Panc1 (cell line): ENCODE measurements around the gene OR2T4. TPM values are rescaled to one million over a fixed set of nuclear protein-coding genes. Genes with fewer than 3 reads are reported as not detected.

ENCODE experiments used
- ATAC-seq: fragments of 200-7000 bp; cut with Tn5 transposase; 2 replicates; pipeline ENCODE4 v1.9.1; 2020; ENCODE audit warnings: mild to moderate bottlenecking, moderate library complexity
- BruUV-seq: library from RNA; stranded (reverse); fragments of 400-500 nt; replicated peaks from 2 replicates; lab custom pipeline; 2021; lab: Mats Ljungman, UMichigan
- CTCF ChIA-PET: fragments of 300-600 bp; sonication (Branson Sonifier 250); formaldehyde crosslinking; loops from one replicate; lab custom pipeline; 2022; ENCODE audit warnings: antibody characterized with exemption; lab: Charles Lee
- POLR2A ChIA-PET: fragments of 300-600 bp; sonication (Branson Sonifier 250); formaldehyde crosslinking; loops from one replicate; lab custom pipeline; 2022; ENCODE audit warnings: antibody characterized with exemption; lab: Charles Lee
- DNase-seq: peaks from one replicate; pipeline ENCODE4 v3.0.0-alpha.2; 2010; ENCODE audit warnings: low read depth, low spot score
- H3K27ac ChIP-seq: 2 replicates; pipeline ENCODE4 v1.5.1; 2011; ENCODE audit warnings: mild to moderate bottlenecking, low read length, inconsistent platforms
- H3K27me3 ChIP-seq: fragments of 200-500 bp; sonication (Bioruptor generic); 2 replicates; pipeline ENCODE4 v1.6.0; 2014; ENCODE audit warnings: low read length, inconsistent platforms; ENCODE audit not compliant: control insufficient read depth, insufficient read depth
- H3K36me3 ChIP-seq: fragments of 200-500 bp; sonication (Bioruptor generic); 2 replicates; pipeline ENCODE4 v1.5.1; 2014; ENCODE audit warnings: inconsistent platforms, mild to moderate bottlenecking, low read length, moderate library complexity; ENCODE audit not compliant: control insufficient read depth, insufficient read depth
- H3K4me1 ChIP-seq: 2 replicates; pipeline ENCODE4 v1.5.1; 2011; ENCODE audit warnings: inconsistent platforms, mild to moderate bottlenecking, low read length, moderate library complexity; ENCODE audit not compliant: control insufficient read depth, insufficient read depth
- H3K4me3 ChIP-seq, 2 experiments: 2 replicates each; pipeline ENCODE4 v1.5.1; 2011 to 2012; ENCODE audit warnings: low read depth in 2 of 2, low read length in 2 of 2, mild to moderate bottlenecking in 2 of 2, inconsistent platforms in 1 of 2, moderate library complexity in 1 of 2
- H3K9me3 ChIP-seq: fragments of 200-500 bp; sonication (Bioruptor generic); 2 replicates; pipeline ENCODE4 v1.5.1; 2014; ENCODE audit warnings: low read depth, mild to moderate bottlenecking, inconsistent platforms, low read length, moderate library complexity; ENCODE audit not compliant: control insufficient read depth, insufficient read depth
- POLR2AphosphoS5 ChIP-seq: IDR thresholded peaks from 2 replicates; pipeline ENCODE4 v1.6.1; 2012; ENCODE audit warnings: mild to moderate bottlenecking, low read depth, low read length, moderate library complexity
- REST ChIP-seq, 2 experiments: IDR thresholded peaks; 2 replicates each; pipeline ENCODE4 v1.6.1; 2011 to 2012; ENCODE audit warnings: low read depth in 2 of 2, control low read depth in 1 of 2, low read length in 1 of 2, mild to moderate bottlenecking in 1 of 2, moderate library complexity in 1 of 2; ENCODE audit not compliant: insufficient read depth in 1 of 2
- SIN3A ChIP-seq: IDR thresholded peaks from 2 replicates; pipeline ENCODE4 v1.6.1; 2012; ENCODE audit warnings: low read depth, mild to moderate bottlenecking, low read length, moderate library complexity, borderline replicate concordance; ENCODE audit not compliant: insufficient read depth
- TCF7L2 ChIP-seq: IDR thresholded peaks from 2 replicates; pipeline ENCODE4 v1.6.1; 2011; ENCODE audit warnings: mild to moderate bottlenecking, low read depth, low read length, inconsistent platforms
- in situ Hi-C: cut with HindIII; loops from 2 replicates; pipeline ENCODE4 v1.10.0; 2016; ENCODE audit warnings: low sequenced_read_pairs, low pct_unique_long_range_greater_than_20kb
- intact Hi-C: fragments of 100-400 bp; cut with micrococcal nuclease; formaldehyde crosslinking; loops from one replicate; pipeline ENCODE4 v1.10.0; 2022; ENCODE audit not compliant: unreplicated experiment
- total RNA-seq: library from RNA; stranded (reverse); gene quantifications from one replicate; pipeline ENCODE4 v1.2.1, GENCODE V29; 2021; ENCODE audit not compliant: unreplicated experiment
- TF ChIP-seq, protein P1 (sequence below): fragments of 450-650 bp; IDR thresholded peaks from 2 replicates; pipeline ENCODE4 v1.5.1; 2017; ENCODE audit warnings: mild to moderate bottlenecking

The OR2T4 gene
- total RNA-seq, 1 experiment from 2014 or later = not detected

DNA sequence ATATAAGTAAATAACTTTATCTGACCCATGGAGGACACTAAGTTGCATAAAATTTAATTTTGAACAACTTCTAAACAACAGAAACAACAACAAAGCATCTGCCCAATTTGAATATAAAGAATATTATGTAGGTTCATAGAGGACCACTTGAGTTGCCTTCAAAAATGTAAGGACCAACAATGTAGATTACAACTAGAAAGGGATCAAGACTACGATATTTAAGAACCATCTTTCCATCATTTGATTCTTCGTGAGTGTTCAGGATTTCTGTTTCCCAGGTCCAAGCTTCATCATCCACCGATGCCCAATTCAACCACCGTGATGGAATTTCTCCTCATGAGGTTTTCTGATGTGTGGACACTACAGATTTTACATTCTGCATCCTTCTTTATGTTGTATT lies 13.0 kb upstream of the OR2T4 start, which contains the start of gene OR14C36:
TSS of gene OR14C36 (plus strand) at position 301 of the 400 bp plus-strand sequence. CDS start at position 301, 0 bp downstream.
- no peak for DNase-seq
- BruUV-seq = no TSS peak
- Histone ChIP-seq H3K4me3 (no peak within 1 kb of the TSS), H3K36me3 (no peaks in the 10 kb centered on the region), H3K27me3 (no peaks in the 10 kb centered on the region), H3K9me3 (no peaks in the 10 kb centered on the region), H3K4me1 (no peaks in the 10 kb centered on the region), H3K27ac (no peak within 1 kb of the TSS)
- POLR2A ChIA-PET = no interaction called here
- TF ChIP-seq, protein P1, sequence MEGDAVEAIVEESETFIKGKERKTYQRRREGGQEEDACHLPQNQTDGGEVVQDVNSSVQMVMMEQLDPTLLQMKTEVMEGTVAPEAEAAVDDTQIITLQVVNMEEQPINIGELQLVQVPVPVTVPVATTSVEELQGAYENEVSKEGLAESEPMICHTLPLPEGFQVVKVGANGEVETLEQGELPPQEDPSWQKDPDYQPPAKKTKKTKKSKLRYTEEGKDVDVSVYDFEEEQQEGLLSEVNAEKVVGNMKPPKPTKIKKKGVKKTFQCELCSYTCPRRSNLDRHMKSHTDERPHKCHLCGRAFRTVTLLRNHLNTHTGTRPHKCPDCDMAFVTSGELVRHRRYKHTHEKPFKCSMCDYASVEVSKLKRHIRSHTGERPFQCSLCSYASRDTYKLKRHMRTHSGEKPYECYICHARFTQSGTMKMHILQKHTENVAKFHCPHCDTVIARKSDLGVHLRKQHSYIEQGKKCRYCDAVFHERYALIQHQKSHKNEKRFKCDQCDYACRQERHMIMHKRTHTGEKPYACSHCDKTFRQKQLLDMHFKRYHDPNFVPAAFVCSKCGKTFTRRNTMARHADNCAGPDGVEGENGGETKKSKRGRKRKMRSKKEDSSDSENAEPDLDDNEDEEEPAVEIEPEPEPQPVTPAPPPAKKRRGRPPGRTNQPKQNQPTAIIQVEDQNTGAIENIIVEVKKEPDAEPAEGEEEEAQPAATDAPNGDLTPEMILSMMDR = no peak
- no peak for TF ChIP-seq REST (IDR thresholded peaks at IDR 0.05; ENCODE audit: insufficient read depth in 1 of 2, low read depth in 2 of 2, low read length in 1 of 2)
- TF ChIP-seq TCF7L2 = no peak
- TF ChIP-seq POLR2AphosphoS5 = no peak
- no peak for TF ChIP-seq SIN3A
- ATAC-seq = no peak
- in situ Hi-C loops = no loop called here
- CTCF ChIA-PET = no interaction called here
- intact Hi-C loops = no loop called here

- POLR2A ChIA-PET = no interaction called here
Measured at GRCh38 chr1:248359415-248359814, 2.0 kb upstream of the OR2T4 start.

More at GRCh38 chr1:248359415-248359814, 2.0 kb upstream of the OR2T4 start:
- no peak overlapping the region for H3K27ac ChIP-seq
- in situ Hi-C loops (no loop called here), intact Hi-C loops (no loop called here)
- no peaks in the 10 kb centered on the region for H3K9me3 ChIP-seq
- H3K36me3 ChIP-seq = no peaks in the 10 kb centered on the region
- DNase-seq = no peak
- no peaks in the 10 kb centered on the region for H3K4me1 ChIP-seq
- TF ChIP-seq, protein P1 = no peak
- TF ChIP-seq TCF7L2 (no peak), REST (IDR thresholded peaks at IDR 0.05; ENCODE audit: insufficient read depth in 1 of 2, low read depth in 2 of 2, low read length in 1 of 2) (no peak), POLR2AphosphoS5 (no peak), SIN3A (no peak)
- no peak for ATAC-seq
- CTCF ChIA-PET = no interaction called here
- no peak overlapping the region for H3K4me3 ChIP-seq
- H3K27me3 ChIP-seq = no peaks in the 10 kb centered on the region
- no TSS peak for BruUV-seq
